ENCODE results near the gene PHIP.
"Not testable (repeated sequence)": the region's sequence is repeated elsewhere in the genome, so short reads cannot be mapped to it uniquely, and the experiment has no call there.

PHIP gene

GRCh38 chr6:78953798-78954197 is 124.3 kb downstream of the PHIP start:
- no peak overlapping the region for H3K4me3 ChIP-seq (ENCODE audit: low read length)
- DNase-seq (ENCODE audit: low read depth, low spot score) = no peak

DNA sequence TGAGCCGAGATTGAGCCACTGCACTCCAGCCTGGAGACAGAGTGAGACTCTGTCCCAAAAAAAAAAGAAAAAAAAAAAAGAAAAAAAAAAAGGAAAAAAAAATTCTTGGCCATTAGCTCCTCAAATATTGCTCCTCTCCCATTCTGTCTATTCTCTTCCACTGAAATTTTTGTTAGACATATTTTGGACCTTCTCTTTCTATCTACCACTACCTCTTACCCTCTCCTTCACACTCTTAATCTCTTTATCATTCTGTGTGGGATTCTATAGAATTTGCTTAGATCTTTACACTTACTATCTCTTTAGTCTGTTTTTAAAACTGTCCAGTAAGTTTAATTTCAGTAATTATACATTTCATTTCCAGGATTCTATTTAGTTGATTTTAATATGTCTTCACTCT is 125.7 kb downstream of the PHIP start:
- H3K4me3 ChIP-seq (ENCODE audit: low read length) = no peak overlapping the region
- no peak for DNase-seq (ENCODE audit: low read depth, low spot score)

- DNase-seq (ENCODE audit: low read depth, low spot score) = no peak
- H3K4me3 ChIP-seq (ENCODE audit: low read length) = no peak overlapping the region
Measured at GRCh38 chr6:78948785-78949184, 129.3 kb downstream of the PHIP start.

- DNase-seq (ENCODE audit: low read depth, low spot score) = no peak
- H3K4me3 ChIP-seq (ENCODE audit: low read length) = no peak overlapping the region
Measured at GRCh38 chr6:78947962-78948361, 130.1 kb downstream of the PHIP start.

DNA sequence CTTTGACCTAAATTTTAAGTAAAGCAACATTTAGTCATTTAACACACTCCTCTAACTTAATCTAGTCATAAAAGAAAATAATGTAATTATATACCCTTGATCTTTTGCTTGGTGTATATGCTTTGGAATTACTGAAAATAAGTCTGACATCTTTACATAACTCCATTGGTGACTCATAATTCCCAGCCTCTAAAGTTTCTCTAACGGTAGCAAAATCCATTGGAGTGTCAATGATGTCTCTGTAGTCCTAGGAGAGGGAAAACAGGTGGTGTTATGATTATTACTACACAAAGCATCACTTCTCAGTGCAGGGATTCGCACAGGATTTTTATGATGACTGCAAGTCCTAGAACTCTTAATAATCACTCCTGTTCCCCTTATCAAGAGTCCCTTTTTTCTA is 130.5 kb downstream of the PHIP start:
- no peak for DNase-seq (ENCODE audit: low read depth, low spot score)
- no peak overlapping the region for H3K4me3 ChIP-seq (ENCODE audit: low read length)

GRCh38 chr6:78942446-78942845 is 135.6 kb downstream of the PHIP start:
- H3K4me3 ChIP-seq (ENCODE audit: low read length) = no peak overlapping the region
- no peak for DNase-seq (ENCODE audit: low read depth, low spot score)

- H3K4me3 ChIP-seq (ENCODE audit: low read length) = no peak overlapping the region
- no peak for DNase-seq (ENCODE audit: low read depth, low spot score)
Measured at GRCh38 chr6:78936515-78936914, 141.5 kb downstream of the PHIP start.

DNA sequence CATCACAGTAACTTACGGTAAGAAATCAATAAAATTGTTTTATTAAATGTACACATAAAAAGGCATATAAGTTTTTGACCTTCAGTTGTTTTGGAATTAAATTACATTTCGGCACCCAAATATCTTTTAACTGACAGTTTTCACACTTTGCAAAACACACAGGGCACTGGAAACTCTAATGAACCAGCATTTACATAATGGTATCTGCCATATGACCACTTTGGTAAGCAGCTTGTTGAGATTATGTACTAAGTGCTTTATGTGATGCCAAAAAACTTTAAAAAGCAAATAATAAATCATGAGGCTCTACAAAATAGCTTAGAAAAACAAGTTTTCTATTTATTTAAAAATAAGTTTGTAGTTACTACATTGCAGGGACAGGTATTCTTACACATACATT is 142.5 kb downstream of the PHIP start:
- DNase-seq (ENCODE audit: low read depth, low spot score) = no peak
- H3K4me3 ChIP-seq (ENCODE audit: low read length) = no peak overlapping the region

DNA sequence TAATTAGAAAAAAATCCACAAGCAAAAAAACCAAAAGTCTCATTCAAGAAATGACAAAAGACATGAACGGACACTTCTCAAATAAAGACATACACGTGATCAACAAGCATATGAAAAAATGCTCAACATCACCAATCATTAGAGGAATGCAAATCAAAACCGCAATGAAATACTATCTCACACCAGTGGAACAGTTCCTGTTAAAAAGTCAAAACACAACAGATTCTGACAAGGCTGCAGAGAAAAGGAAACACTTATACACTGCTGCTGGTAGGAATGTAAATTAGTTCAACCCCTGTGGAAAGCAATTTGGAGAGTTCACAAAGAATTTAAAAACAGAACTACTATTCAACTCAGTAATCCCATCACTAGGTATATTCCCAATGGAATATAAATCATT is 152.7 kb downstream of the PHIP start:
- no peak overlapping the region for H3K4me3 ChIP-seq (ENCODE audit: low read length)
- DNase-seq (ENCODE audit: low read depth, low spot score) = no peak

- not testable (repeated sequence) for H3K4me3 ChIP-seq (ENCODE audit: low read length); DNase-seq (ENCODE audit: low read depth, low spot score)
Measured at GRCh38 chr6:78921168-78921567, 156.9 kb downstream of the PHIP start.

- DNase-seq (ENCODE audit: low read depth, low spot score) = no peak
- no peak overlapping the region for H3K4me3 ChIP-seq (ENCODE audit: low read length)
Measured at GRCh38 chr6:78917788-78918187, 160.3 kb downstream of the PHIP start.

- H3K4me3 ChIP-seq (ENCODE audit: low read length) = no peak overlapping the region
- no peak for DNase-seq (ENCODE audit: low read depth, low spot score)
Measured at GRCh38 chr6:78916411-78916810, 161.6 kb downstream of the PHIP start.

GRCh38 chr6:78911218-78911940 is 166.7 kb downstream of the PHIP start:
- no peak for DNase-seq (ENCODE audit: low read depth, low spot score)
- no peak overlapping the region for H3K4me3 ChIP-seq (ENCODE audit: low read length)

DNA sequence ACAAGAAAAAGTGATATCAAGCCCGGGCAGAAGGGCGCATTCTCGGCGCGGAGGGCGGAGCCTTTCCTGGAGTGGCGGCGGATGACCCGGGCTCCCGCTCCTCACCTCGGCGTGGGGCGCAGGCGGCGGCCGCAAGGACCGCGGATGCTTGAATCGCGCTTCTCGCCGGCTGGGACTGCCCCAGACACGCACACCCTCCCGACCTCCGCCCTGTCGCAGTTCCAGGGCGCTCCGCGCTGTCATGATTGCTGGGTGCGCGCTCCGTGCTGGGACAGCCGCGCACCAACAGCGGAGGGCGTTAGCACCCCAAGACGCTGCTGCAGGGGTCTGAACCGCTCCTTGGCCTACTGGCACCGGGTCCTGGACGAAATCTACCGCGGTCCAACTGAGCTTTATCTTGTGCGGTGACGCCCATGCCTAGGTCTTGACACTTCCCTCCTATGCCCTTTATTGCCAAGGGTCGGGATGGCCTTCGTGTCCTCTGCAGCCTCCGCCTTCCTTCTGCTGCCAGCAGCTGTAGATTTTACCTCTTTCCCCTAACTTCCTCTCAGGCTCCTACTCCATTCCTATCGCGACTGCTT is 167.4 kb downstream of the PHIP start:
- no peak overlapping the region for H3K4me3 ChIP-seq (ENCODE audit: low read length)
- DNase-seq (ENCODE audit: low read depth, low spot score) = no peak

DNA sequence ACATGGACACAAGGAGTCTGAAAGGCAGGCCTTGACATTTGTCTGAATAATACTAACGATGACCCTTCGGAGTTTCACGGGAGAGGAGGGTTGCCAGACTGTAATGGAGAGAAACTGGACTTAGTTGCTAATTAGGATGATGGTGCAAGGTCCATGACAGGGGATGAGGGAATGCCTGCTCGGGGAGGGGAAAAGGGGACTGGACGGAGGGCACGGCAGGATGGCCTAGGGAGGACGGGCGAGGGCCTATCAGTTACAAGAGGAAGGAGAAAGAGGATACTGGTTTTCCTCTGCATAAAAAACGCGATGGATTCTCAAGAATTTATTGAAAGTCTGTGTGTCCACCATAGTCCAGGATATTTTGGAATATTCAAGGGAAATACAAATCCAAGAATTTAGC is 168.0 kb downstream of the PHIP start:
- DNase-seq (ENCODE audit: low read depth, low spot score) = no peak
- no peak overlapping the region for H3K4me3 ChIP-seq (ENCODE audit: low read length)

DNA sequence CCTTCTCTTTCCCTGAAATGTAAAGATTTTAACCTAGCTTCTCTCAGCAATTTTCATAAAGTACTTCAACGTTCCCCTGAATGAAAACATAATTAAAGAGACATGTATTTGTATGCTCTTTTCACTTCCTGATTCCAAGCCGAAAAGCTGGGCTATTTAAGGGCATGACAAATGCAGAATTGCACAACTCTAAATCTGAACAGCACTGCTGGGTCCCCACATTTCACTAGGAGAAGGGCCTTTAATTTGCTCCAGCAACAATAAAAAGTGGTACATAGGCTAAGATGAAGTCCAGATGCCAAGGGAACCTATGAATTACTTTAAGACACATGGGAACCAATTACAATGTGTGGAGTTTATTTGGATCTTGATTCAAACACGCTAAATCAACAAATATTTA is 168.7 kb downstream of the PHIP start:
- DNase-seq (ENCODE audit: low read depth, low spot score) = no peak
- no peak overlapping the region for H3K4me3 ChIP-seq (ENCODE audit: low read length)

- H3K4me3 ChIP-seq (ENCODE audit: low read length) = no peak overlapping the region
- DNase-seq (ENCODE audit: low read depth, low spot score) = no peak
Measured at GRCh38 chr6:78908621-78909020, 169.4 kb downstream of the PHIP start.

GRCh38 chr6:78896227-78896626 is 181.8 kb downstream of the PHIP start:
- DNase-seq (ENCODE audit: low read depth, low spot score) = no peak
- no peak overlapping the region for H3K4me3 ChIP-seq (ENCODE audit: low read length)

GRCh38 chr6:78889901-78890300 is 188.2 kb downstream of the PHIP start:
- H3K4me3 ChIP-seq (ENCODE audit: low read length); DNase-seq (ENCODE audit: low read depth, low spot score): not testable (repeated sequence)

Data from Jurkat, Clone E6-1 (cell line).